ENCODE results near the gene AP4S1.

The AP4S1 gene

DNA sequence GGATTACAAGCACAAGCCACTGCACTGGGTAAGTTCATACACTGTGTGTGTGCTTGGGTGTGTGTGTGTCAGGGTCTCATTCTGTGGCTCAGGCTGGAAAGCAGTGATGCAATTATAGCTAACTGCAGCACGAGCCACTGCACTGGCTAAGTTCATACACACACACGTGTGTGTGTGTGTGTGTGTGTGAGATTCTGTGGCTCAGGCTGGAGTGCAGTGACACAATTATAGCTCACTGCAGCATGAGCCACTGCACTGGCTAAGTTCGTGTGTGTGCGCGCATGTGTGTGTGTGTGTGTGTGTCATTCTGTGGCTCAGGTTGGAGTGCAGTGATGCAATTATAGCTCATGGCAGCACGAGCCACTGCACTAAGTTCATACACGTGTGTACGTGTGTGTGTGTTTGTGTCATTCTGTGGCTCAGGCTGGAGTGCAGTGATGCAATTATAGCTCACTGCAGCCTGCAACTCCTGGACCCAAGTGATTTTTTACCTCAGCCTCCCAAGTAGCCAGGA, 96.7 kb downstream of the AP4S1 start:
- H3K4me3 ChIP-seq (ENCODE audit: low read depth, low read length) = no peak overlapping the region
- in situ Hi-C loops (cut with HindIII; ENCODE audit: low sequenced_read_pairs) = no loop called here
- DNase-seq (ENCODE audit: low read depth) = no peak
- TF ChIP-seq, protein P1, sequence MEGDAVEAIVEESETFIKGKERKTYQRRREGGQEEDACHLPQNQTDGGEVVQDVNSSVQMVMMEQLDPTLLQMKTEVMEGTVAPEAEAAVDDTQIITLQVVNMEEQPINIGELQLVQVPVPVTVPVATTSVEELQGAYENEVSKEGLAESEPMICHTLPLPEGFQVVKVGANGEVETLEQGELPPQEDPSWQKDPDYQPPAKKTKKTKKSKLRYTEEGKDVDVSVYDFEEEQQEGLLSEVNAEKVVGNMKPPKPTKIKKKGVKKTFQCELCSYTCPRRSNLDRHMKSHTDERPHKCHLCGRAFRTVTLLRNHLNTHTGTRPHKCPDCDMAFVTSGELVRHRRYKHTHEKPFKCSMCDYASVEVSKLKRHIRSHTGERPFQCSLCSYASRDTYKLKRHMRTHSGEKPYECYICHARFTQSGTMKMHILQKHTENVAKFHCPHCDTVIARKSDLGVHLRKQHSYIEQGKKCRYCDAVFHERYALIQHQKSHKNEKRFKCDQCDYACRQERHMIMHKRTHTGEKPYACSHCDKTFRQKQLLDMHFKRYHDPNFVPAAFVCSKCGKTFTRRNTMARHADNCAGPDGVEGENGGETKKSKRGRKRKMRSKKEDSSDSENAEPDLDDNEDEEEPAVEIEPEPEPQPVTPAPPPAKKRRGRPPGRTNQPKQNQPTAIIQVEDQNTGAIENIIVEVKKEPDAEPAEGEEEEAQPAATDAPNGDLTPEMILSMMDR (IDR thresholded peaks at IDR 0.05; ENCODE audit: low read depth, low read length, missing control alignments) = no peak

DNA sequence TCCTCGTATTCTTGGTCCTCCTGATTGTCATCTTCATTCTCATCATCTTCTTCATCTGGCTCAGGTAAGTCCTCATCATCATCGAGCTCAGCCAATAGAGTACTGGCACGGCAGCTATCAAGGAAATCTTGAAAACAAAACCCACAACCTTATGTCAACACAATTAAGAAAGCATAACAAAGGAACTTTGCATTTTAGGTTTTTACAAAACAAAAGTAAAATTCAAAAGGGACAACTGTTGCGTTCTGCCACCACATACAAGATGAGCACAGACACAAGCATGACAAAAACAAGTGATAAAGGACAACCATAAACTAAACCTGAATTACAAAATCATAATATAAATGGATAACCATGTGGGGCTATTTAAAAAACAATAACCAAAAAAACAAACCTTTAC, 97.5 kb downstream of the AP4S1 start:
- DNase-seq (ENCODE audit: low read depth) = no peak
- in situ Hi-C loops (cut with HindIII; ENCODE audit: low sequenced_read_pairs) = no loop called here
- no peak overlapping the region for H3K4me3 ChIP-seq (ENCODE audit: low read depth, low read length)
- TF ChIP-seq, protein P1 (IDR thresholded peaks at IDR 0.05; ENCODE audit: low read depth, low read length, missing control alignments) = no peak

DNA sequence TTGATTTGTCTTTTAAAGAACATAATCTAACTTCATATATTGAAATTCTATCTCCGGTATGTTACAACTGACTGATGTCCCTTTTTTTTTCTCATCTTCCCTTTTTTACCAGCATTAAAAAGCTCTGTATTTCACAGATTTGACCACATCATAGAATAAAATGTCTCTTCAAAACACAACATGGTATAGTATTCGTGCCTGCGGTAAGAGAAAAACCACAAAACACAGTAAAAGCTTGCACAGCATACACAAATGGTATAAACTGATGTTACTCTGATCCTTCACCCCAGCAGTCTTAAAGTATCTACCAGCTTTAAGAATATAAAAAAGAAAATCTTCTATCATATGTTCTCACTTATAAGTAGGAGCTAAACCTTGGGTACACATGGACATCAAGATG, 98.7 kb downstream of the AP4S1 start:
- TF ChIP-seq, protein P1 (IDR thresholded peaks at IDR 0.05; ENCODE audit: low read depth, low read length, missing control alignments) = no peak
- no peak overlapping the region for H3K4me3 ChIP-seq (ENCODE audit: low read depth, low read length)
- in situ Hi-C loops (cut with HindIII; ENCODE audit: low sequenced_read_pairs) = no loop called here
- no peak for DNase-seq (ENCODE audit: low read depth)

DNA sequence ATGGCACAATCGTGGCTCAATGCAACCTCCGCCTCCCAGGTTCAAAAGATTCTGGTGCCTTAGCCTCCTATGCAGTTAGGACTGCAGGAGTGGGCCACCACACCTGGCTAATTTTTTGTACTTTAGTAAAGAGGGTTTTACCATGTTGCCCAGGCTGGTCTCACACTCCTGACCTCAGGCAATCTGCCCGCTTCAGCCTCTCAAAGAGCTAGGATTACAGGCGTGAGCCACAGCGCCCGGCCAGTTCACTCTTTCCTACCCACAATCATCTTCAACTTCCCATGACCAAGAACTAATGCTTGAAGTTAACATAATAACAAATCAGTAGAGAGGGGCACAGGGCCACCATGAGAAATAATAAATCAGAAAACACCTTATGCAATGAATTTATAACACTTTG, 99.8 kb downstream of the AP4S1 start:
- in situ Hi-C loops (cut with HindIII; ENCODE audit: low sequenced_read_pairs) = no loop called here
- H3K4me3 ChIP-seq (ENCODE audit: low read depth, low read length) = no peak overlapping the region
- TF ChIP-seq, protein P1 (IDR thresholded peaks at IDR 0.05; ENCODE audit: low read depth, low read length, missing control alignments) = no peak
- no peak for DNase-seq (ENCODE audit: low read depth)

DNA sequence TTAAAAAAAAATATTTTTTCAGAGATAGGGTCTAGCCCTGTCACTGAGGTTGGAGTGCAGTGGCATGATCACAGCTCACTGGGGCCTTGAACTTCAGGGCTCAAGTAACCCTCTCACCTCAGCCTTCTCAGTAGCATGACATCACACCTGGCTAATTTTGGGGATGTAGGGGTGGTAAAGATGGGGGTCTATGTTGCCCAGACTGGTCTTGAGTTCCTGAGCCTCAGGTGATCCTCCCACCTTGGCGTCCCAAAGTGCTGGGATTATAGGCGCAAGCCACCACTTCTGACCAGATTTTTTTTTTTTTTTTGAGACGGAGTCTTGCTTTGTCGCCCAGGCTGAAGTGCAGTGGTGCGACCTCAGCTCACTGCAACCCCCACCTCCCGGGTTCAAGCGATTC, 101.2 kb downstream of the AP4S1 start:
- TF ChIP-seq, protein P1 (IDR thresholded peaks at IDR 0.05; ENCODE audit: low read depth, low read length, missing control alignments) = no peak
- DNase-seq (ENCODE audit: low read depth) = no peak
- no peak overlapping the region for H3K4me3 ChIP-seq (ENCODE audit: low read depth, low read length)
- in situ Hi-C loops (cut with HindIII; ENCODE audit: low sequenced_read_pairs) = no loop called here

DNA sequence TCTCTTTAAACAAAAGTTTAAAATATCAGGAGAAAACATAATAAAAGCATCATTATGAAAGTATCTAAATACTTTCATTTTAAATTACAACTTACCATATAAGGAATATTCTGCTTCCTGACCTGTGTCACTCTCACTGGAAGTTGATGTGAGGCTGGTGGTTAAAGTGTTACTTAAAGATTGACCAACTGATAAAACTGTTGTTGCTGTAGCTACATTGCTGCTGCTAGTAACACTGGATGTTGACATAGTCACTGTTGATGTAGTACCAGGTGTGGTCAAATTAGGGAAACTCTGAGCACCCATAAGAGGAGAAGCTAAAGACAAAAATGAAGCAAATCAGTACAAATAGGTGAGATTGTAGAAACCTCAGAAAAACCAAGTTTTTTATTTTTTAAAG, 102.2 kb downstream of the AP4S1 start:
- in situ Hi-C loops (cut with HindIII; ENCODE audit: low sequenced_read_pairs) = no loop called here

More for the DNA sequence above, 102.2 kb downstream of the AP4S1 start:
- no peak for DNase-seq (ENCODE audit: low read depth)
- TF ChIP-seq, protein P1 (IDR thresholded peaks at IDR 0.05; ENCODE audit: low read depth, low read length, missing control alignments) = no peak
- no peak overlapping the region for H3K4me3 ChIP-seq (ENCODE audit: low read depth, low read length)

Data from astrocyte of the cerebellum (primary cell).